Measurements from ENCODE around the gene TDRD6. TPM values are rescaled to one million over a fixed set of nuclear protein-coding genes. Genes with fewer than 3 reads are reported as not detected.

Gene TDRD6
- total and polyA plus RNA-seq, 3 donors from 2014 or later = 28.1 to 51.3 (median 42.2) TPM

DNA sequence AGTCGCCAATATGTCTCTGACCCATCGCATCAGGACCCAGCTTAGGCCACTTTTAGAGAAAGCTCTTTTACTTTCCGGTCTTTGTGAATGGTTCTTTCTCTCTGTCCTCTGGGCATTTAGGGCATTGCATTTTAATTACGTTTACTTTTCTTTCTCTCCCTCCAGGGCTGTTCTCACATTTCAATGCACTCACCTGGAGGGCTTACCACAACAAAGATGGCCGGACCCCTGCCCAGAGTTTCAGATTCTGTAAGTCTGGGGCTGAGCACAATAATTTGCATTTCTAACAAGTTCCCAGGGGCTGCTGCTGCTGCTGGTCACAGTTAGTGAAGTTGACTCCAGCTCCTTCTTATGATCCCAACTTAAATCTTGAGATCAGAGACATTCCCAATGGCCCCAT is 62.0 kb downstream of the TDRD6 start:
- Histone ChIP-seq H3K36me3 (ENCODE audit: low read depth, missing control alignments) (no peaks in the 10 kb centered on the region), H3K4me3 (no peak overlapping the region), H3K9me3 (no peaks in the 10 kb centered on the region), H3K4me1 (no peaks in the 10 kb centered on the region), H3K27ac (no peak overlapping the region), H3K27me3 (no peaks in the 10 kb centered on the region)
- TF ChIP-seq POLR2A (IDR thresholded peaks at IDR 0.05) = no peak
- TF ChIP-seq, protein P1, sequence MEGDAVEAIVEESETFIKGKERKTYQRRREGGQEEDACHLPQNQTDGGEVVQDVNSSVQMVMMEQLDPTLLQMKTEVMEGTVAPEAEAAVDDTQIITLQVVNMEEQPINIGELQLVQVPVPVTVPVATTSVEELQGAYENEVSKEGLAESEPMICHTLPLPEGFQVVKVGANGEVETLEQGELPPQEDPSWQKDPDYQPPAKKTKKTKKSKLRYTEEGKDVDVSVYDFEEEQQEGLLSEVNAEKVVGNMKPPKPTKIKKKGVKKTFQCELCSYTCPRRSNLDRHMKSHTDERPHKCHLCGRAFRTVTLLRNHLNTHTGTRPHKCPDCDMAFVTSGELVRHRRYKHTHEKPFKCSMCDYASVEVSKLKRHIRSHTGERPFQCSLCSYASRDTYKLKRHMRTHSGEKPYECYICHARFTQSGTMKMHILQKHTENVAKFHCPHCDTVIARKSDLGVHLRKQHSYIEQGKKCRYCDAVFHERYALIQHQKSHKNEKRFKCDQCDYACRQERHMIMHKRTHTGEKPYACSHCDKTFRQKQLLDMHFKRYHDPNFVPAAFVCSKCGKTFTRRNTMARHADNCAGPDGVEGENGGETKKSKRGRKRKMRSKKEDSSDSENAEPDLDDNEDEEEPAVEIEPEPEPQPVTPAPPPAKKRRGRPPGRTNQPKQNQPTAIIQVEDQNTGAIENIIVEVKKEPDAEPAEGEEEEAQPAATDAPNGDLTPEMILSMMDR (IDR thresholded peaks at IDR 0.05) = no peak
- no peak for DNase-seq
- intact Hi-C loops (cut with DNase I; ENCODE audit: low total_unique reads) = no loop called here
- WGBS, 2 donors = 71 to 84% methylated on average over 5 of the region's 5 CpGs

DNA sequence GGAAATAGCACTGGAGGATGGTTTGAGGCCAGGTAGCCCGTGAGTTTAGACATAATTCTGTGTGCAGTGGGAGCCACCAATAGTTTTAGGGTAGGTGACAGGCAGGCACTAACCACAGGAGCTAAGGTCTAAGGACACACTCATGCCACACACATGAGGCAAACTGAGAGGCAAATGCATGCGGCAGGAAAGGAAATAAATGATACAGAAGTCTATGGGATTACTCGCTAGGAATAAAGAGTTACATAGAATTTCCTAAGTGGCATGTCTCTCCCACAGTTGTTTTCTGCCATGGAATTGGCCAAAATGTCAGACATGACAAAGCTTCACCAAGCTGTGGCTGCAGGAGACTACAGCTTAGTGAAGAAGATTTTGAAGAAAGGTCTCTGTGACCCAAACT is 64.0 kb downstream of the TDRD6 start:
- 89 to 96% methylated on average over 3 of the region's 3 CpGs for WGBS, 2 donors
- H3K27ac ChIP-seq = no peak overlapping the region
- no peaks in the 10 kb centered on the region for H3K9me3 ChIP-seq
- H3K4me1 ChIP-seq = no peaks in the 10 kb centered on the region
- H3K36me3 ChIP-seq (ENCODE audit: low read depth, missing control alignments) = no peaks in the 10 kb centered on the region
- DNase-seq = no peak
- H3K27me3 ChIP-seq = no peaks in the 10 kb centered on the region
- H3K4me3 ChIP-seq = no peak overlapping the region
- intact Hi-C loops (cut with DNase I; ENCODE audit: low total_unique reads) = no loop called here
- no peak for TF ChIP-seq POLR2A (IDR thresholded peaks at IDR 0.05)
- TF ChIP-seq, protein P1 (IDR thresholded peaks at IDR 0.05) = no peak

Other genes with a start within 250 kb of the TDRD6 start
- 1 to 10 TPM; 6.3 to 7.1 TPM for gene RCAN2, start 196.4 kb upstream of the TDRD6 start, total RNA-seq
- gene RCAN2, start 196.4 kb upstream of the TDRD6 start, polyA plus RNA-seq (ENCODE audit: insufficient read depth, low read depth, low replicate concordance) = 17.4 TPM
- gene CYP39A1, start 35.1 kb upstream of the TDRD6 start, total RNA-seq = 10 to 100 TPM; 13.5 to 14.1 TPM
- 6.5 TPM for gene CYP39A1, start 35.1 kb upstream of the TDRD6 start, polyA plus RNA-seq (ENCODE audit: insufficient read depth, low read depth, low replicate concordance)
- gene SLC25A27, start 34.9 kb upstream of the TDRD6 start, total RNA-seq = 10 to 100 TPM; 72.8 to 81.8 TPM
- gene SLC25A27, start 34.9 kb upstream of the TDRD6 start, polyA plus RNA-seq (ENCODE audit: insufficient read depth, low read depth, low replicate concordance) = 26.3 TPM
- under 1 TPM; 0.31 to 0.74 TPM for gene PLA2G7, start 47.5 kb downstream of the TDRD6 start, total RNA-seq
- 2.1 TPM for gene PLA2G7, start 47.5 kb downstream of the TDRD6 start, polyA plus RNA-seq (ENCODE audit: insufficient read depth, low read depth, low replicate concordance)
- not detected for gene ANKRD66, start 59.0 kb downstream of the TDRD6 start, total RNA-seq
- gene ANKRD66, start 59.0 kb downstream of the TDRD6 start, polyA plus RNA-seq (ENCODE audit: insufficient read depth, low read depth, low replicate concordance) = 0.83 TPM
- under 1 TPM; 0.63 to 0.93 TPM for gene MEP1A, start 105.5 kb downstream of the TDRD6 start, total RNA-seq
- 1.4 TPM for gene MEP1A, start 105.5 kb downstream of the TDRD6 start, polyA plus RNA-seq (ENCODE audit: insufficient read depth, low read depth, low replicate concordance)
- gene ADGRF5, start 234.1 kb downstream of the TDRD6 start, total RNA-seq = 10 to 100 TPM in 1 of 2 donors, 1 to 10 TPM in 1; 8.8 to 12.2 TPM
- 13.1 TPM for gene ADGRF5, start 234.1 kb downstream of the TDRD6 start, polyA plus RNA-seq (ENCODE audit: insufficient read depth, low read depth, low replicate concordance)

Data from testis (tissue), 3 donors.